Activated gamma-delta T cell (primary cell): ENCODE data around the gene MC4R.
"Not testable (repeated sequence)": the region's sequence is repeated elsewhere in the genome, so short reads cannot be mapped to it uniquely, and the experiment has no call there.

Experiments used
- DNase-seq: peaks from one replicate; lab custom pipeline; 2025; lab: John Stamatoyannopoulos, UW
- total RNA-seq, 2 donors: gene quantifications; one replicate each; lab custom pipeline; 2026; lab: John Stamatoyannopoulos, UW

The MC4R gene
- 0 reads per million in 2 donors for total RNA-seq

- DNase-seq = no peak
Observed at GRCh38 chr18:60372596-60372995, at the start of gene MC4R. TSS of gene MC4R (minus strand) at chr18:60372775. CDS start at chr18:60372349, 426 bp downstream.

GRCh38 chr18:60422306-60422705 lies 49.7 kb upstream of the MC4R start:
- DNase-seq = not testable (repeated sequence)

- no peak for DNase-seq
Observed at GRCh38 chr18:60421356-60422118, 49.0 kb upstream of the MC4R start.

GRCh38 chr18:60417946-60418345 lies 45.4 kb upstream of the MC4R start:
- DNase-seq = no peak

- DNase-seq = no peak
Observed at GRCh38 chr18:60413944-60414547, 41.5 kb upstream of the MC4R start.

- DNase-seq = no peak
Observed at GRCh38 chr18:60411715-60412114, 39.1 kb upstream of the MC4R start.

GRCh38 chr18:60406721-60407120 lies 34.1 kb upstream of the MC4R start:
- no peak for DNase-seq

GRCh38 chr18:60404486-60405085 lies 32.0 kb upstream of the MC4R start:
- no peak for DNase-seq

GRCh38 chr18:60401346-60401745 lies 28.8 kb upstream of the MC4R start:
- DNase-seq = no peak

- DNase-seq = no peak
Observed at GRCh38 chr18:60391571-60392226, 19.1 kb upstream of the MC4R start.

GRCh38 chr18:60389314-60389713 lies 16.7 kb upstream of the MC4R start:
- no peak for DNase-seq

- DNase-seq = no peak
Observed at GRCh38 chr18:60385693-60386092, 13.1 kb upstream of the MC4R start.

GRCh38 chr18:60383893-60384292 lies 11.3 kb upstream of the MC4R start:
- DNase-seq = no peak

- no peak for DNase-seq
Observed at GRCh38 chr18:60377778-60378469, 5.3 kb upstream of the MC4R start.

GRCh38 chr18:60372132-60372531 lies 443 bp downstream of the MC4R start:
- no peak for DNase-seq

- no peak for DNase-seq
Observed at GRCh38 chr18:60358516-60358915, 14.1 kb downstream of the MC4R start.

GRCh38 chr18:60350941-60351340 lies 21.6 kb downstream of the MC4R start:
- no peak for DNase-seq

- DNase-seq = no peak
Observed at GRCh38 chr18:60350150-60350549, 22.4 kb downstream of the MC4R start.

- no peak for DNase-seq
Observed at GRCh38 chr18:60347526-60348045, 25.0 kb downstream of the MC4R start.

- DNase-seq = no peak
Observed at GRCh38 chr18:60339018-60339417, 33.6 kb downstream of the MC4R start.

GRCh38 chr18:60331890-60332289 lies 40.7 kb downstream of the MC4R start:
- no peak for DNase-seq

- no peak for DNase-seq
Observed at GRCh38 chr18:60329131-60329530, 43.4 kb downstream of the MC4R start.
